Hippocampal formation (tissue), 2 donors: ENCODE data around the gene UBB.
A peak's percentile ranks its signal among the peaks of the same experiment; 100 is the strongest.

ENCODE experiments used
- DNase-seq, 2 donors: peaks; one replicate each; lab custom pipeline; 2025; lab: John Stamatoyannopoulos, UW

Gene UBB

DNA sequence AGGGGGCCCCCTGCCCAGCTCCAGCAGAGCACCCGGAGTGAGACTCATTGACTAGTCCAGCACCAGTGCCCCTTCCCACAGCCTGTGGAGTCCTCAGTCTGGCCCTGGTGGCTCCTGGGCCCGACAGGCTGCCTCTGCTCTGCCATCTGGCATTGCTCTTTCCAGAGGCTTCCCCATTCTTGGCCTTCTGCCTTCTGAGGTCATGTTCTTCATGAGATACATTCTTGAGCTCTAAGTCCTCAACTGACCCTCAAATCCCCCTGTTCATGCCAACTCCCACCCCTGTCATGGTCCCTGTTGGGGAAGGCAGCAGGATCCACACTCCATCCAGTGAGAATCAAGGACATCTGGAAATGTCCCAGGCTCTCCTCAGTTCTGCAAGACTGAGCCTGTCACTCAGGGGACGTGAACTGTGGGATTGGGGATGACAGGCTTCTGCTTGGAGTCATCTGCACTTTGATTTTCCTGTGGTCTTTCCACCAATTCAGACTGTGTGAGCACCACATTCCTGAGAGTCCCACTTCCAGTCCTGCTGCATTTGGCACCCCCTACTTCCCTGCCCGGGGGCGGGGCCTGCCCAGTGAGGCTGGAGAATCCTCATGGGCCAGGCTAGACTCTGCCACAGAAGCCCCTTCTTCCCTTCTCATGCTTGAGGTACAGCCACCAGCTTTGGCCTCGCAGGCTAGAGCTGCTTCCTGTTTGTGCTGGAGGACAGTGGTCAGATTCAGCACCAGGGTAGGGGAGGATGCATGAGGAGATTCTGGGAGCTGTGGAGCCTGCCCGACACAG, 37.2 kb downstream of the UBB start:
- DNase-seq, result no peak

DNA sequence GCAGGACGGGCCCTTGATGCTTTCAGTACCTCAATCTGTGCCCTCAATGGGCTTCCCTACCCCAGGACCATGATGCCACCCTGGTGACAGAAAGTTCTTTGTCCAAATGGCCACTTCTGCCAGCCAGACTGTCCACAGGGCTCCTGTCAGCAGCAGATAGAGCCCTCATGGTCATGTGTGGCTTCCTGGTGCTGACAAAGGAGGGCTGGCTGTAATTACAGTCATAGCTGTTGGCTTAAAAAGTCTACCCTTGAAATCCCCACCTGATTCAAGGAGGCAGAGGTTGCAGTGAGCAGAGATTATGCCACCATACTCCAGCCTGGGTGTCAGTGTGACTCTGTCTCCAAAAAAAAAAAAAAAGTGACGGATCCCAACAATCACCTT, 37.8 kb downstream of the UBB start:
- no peak for DNase-seq

DNA sequence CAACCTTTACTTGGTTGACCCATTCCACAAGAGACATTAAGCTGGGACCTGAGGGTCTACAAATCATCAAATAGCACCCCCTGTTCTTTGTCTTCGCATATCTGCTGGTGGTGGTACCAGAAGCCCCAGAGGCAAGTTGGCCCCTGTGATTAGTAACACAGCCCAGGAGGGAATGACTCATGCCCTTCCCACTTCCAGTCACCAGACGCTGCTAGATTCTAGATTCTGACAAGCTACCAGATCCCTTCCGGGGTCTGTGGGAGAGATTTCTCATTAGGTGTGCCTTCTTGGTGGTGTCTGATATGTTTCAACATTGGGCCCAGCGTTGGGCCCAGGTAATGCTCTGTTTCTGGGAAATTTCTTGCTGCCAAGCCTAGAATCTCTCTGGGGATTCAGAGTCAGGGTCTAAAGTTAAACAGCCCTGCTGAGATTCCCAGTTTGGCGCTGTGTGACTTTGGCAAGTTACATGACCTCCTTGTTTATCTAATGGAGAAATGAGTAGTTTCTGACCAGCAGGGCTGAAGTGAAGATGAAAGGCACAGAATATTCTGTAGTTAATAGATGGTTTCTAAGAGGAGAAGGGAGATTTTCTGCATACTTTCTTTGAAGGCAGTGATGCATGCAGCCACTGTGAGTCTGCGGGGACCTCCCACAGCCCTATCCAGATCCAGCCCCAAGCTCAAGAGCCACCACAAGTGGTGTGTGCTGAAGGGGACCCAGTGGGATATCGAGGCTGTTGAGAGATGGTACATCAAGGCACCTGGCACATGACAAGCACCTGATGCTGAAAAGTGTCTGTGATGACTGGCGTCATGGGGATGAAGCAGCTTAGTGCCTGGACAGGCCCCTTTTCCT, 38.4 kb downstream of the UBB start:
- DNase-seq, result no peak

DNA sequence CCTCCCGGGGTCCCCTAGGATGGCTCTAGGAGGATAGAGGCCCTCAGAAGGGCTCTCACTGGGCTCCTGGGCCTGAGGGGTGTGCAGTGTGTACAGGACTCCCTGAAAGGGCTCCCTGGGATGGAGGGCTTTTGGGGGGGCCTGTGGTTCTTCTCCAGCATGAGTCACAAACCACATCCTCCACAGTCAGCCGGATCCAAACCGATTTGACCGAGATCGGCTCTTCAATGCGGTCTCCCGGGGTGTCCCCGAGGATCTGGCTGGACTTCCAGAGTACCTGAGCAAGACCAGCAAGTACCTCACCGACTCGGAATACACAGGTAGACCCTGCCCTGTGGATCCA, 39.0 kb downstream of the UBB start:
- DNase-seq, result no peak

DNA sequence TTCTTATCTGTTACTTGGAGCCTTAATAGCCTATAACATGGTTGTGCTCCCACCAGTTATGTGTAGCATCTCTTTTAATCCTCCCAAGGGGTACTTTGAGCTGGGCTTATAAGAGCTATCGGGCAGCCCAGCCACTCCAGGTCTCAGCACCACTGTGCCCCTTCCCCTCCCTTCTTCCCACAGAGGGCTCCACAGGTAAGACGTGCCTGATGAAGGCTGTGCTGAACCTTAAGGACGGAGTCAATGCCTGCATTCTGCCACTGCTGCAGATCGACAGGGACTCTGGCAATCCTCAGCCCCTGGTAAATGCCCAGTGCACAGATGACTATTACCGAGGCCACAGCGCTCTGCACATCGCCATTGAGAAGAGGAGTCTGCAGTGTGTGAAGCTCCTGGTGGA, 41.5 kb downstream of the UBB start:
- no peak for DNase-seq

DNA sequence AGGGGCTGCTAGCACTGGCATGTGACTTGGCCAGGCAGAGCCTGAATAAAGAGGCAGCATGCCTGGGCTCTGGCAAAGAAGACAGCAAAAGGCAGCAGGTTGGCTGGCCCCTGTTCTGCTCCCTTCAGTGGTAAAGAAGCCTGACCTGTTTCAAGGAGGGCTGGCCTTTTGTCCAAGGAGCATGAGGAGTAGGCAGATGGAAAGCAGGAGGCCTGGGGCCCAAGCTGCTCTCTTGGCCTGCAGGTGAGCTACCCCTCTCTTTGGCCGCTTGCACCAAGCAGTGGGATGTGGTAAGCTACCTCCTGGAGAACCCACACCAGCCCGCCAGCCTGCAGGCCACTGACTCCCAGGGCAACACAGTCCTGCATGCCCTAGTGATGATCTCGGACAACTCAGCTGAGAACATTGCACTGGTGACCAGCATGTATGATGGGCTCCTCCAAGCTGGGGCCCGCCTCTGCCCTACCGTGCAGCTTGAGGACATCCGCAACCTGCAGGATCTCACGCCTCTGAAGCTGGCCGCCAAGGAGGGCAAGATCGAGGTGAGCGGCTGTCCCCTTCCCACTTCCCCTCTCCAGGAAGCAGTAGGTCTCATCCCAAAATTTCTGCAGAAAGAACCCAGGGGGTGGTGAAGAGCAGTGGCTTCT, 42.5 kb downstream of the UBB start:
- DNase-seq, result no peak

DNA sequence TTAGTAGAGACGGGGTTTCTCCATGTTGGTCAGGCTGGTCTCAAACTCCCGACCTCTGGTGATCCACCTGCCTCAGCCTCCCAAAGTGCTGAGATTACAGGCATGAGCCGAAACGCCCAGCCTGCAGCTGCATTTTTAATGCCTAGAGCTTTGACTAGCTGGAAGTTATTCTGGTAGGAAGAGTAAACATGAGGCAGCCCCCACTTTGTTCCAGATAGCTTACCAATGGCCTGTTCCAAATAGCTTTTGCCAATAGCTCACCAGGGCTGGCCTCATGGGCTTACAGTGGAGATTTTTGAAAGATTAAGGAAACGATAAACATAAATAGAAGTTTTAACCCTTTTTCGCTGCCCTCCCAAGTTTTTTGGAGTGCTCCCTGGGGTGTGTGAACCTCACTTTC, 44.3 kb downstream of the UBB start:
- DNase-seq, result no peak

DNA sequence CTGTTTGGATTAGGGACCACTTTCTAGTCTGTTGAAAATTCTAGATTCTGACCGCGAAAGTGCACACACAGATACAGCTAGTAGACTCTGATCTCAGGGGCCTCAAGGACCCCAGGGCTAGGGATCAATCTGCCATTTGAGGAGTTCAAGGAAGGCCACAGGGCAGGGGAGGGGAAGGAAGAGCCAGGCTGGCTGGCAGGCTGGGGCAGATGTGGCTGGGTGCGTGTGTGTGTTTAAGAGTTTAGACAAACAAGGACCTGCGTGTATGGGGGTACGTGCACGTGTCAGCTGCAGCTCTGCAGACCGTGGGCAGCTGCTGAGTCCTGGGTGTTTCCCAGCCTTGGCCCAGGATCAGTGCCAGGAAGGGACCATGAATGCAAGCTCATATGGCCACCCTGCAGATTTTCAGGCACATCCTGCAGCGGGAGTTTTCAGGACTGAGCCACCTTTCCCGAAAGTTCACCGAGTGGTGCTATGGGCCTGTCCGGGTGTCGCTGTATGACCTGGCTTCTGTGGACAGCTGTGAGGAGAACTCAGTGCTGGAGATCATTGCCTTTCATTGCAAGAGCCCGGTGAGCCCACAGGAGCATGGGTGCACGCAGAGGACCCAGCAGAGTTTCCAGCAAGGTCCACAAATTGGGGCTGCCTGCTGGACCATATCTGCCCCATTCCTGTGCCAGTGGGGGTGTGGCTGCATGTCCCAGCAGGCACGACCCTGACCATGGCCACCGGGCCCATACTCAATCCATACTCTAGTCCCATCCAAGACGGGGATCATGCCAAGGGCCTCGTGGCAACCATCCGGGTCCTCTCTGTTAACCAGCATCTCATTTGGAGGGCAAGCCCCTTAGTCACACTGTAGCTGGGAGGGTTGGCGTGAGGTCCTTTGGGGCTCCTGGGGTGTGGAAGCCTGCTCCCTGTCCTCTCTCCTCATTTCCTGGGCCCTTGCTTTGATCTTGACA, 45.1 kb downstream of the UBB start:
- DNase-seq, result no peak

DNA sequence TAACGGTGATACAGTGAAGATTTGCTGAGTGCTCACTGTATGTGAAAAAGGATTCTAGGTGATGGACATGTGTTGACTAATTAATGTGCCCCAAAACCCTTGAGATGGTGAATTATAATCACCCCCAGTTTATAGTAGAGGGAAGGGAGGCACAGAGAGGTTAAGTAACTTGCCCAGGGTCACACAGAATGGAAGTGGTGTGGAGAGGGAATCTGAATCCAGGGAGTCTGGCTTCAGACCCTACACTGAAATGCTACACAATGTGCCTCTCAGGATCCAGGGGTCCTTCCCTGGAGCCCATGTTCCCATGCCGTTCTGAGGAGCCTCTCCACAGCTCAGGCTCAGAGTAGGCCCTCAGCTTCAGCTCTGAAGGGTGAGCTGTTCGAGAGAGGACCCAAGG, 46.1 kb downstream of the UBB start:
- no peak for DNase-seq

DNA sequence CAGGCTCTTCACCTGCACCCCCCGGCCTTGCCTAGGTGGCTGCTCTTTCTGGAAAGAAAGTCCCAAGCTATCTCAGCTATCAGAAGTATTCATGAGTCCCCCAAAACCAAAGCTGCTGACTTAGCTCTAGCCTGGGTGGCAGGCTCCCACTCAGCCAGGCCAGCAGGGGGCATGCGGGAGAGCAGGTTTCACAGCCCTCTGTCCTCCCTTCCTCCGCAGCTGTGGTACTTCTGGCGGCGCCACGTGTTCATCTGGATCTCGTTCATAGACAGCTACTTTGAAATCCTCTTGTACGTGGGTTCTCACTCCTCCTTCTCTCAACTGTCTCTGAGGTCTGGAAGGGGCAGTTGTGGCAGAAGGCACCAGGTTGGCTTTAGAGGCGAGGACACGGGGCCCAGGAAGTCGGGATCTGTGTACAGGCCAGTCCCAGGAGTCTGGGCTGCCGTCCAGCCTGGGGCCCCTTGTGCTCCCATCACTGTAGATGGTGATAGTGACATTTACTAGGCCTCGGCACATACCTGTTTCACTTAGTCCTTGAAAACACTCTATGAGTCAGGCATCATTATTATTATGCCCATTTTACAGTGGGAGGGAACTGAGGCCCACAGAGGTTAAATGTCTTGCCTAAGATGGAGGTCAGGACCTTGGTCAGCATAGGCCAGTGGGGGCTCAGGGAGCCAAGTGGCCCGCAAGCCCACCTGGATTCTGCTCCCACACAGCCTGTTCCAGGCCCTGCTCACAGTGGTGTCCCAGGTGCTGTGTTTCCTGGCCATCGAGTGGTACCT, 47.4 kb downstream of the UBB start:
- DNase-seq, result peak in 1 of 2 donors; percentile 44

DNA sequence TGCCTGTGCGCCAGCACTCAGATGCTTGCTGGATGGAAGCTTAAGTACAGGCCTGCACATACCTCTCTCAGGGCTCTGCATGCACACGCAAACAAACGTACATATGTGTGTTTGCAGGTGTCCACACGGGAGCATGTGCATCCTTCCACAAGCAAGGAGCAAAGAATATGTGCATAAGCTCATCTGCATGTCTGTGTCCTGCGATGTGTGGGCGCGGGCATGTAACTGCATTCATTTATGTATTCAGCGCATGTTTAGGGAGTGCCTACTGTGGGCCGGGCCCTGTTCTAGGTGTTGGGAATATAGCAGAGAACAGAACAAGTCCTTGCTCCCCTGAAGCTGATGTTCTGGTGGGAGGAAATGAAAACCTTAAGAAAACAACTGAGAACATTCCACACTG, 48.2 kb downstream of the UBB start:
- DNase-seq, result no peak

DNA sequence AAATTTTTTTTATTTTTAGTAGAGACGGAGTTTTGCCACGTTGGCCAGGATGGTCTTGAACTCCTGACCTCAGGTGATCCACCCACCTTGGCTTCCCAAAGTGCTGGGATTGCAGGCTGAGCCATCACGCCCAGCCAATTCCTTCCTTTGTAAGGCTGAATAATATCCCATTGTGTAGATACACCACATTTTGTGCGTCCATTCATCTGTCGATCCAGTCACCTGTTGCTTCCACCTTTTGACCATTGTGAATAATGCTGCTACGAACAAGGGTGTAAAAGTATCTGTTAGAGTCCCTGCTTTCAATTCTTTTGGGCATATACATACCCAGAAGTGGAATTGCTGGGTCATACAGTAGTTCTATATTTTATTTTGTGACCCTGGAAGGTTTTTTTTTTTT, 49.8 kb downstream of the UBB start:
- no peak for DNase-seq

DNA sequence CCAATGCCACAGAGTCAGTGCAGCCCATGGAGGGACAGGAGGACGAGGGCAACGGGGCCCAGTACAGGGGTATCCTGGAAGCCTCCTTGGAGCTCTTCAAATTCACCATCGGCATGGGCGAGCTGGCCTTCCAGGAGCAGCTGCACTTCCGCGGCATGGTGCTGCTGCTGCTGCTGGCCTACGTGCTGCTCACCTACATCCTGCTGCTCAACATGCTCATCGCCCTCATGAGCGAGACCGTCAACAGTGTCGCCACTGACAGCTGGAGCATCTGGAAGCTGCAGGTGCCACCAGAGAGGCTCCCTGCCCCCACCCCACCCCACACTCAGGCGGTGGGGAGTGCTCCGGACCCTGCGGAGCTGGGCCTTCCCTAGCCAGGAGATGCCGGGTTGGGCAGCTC, 51.1 kb downstream of the UBB start:
- DNase-seq, result no peak
